ENCODE results near the gene TANGO2. TPM values are rescaled to one million over a fixed set of nuclear protein-coding genes. Genes with fewer than 3 reads are reported as not detected.

The TANGO2 gene
- total and polyA plus RNA-seq, 2 of the 8 experiments (the other 6 are each of a cell fraction or from before 2014, with no cell fraction given), result 10.1 to 18.4 TPM

GRCh38 chr22:20000246-20001081 lies 20.4 kb upstream of the TANGO2 start:
- Histone ChIP-seq H2BK15ac (ENCODE audit: low read length) (peak overlapping the region; percentile 88; the same call in 1 of the 2 replicates), H3K4me1 (replicated peaks in 1 of 4; ENCODE audit: control insufficient read depth in 3 of 4, insufficient read depth in 4 of 4, low read length in 3 of 4) (peaks cover 4 to 31% (median 18%) of the 10 kb centered on the region in 4 experiments), H3K9me3 (ENCODE audit: insufficient read depth in 2 of 2, low read depth in 1 of 2, low read length in 1 of 2) (no peaks in the 10 kb centered on the region), H3K23me2 (ENCODE audit: low read depth, low read length) (no peaks in the 10 kb centered on the region), H3K79me2 (ENCODE audit: control insufficient read depth in 1 of 2, insufficient read depth in 2 of 2, low read length in 2 of 2) (no peaks in the 10 kb centered on the region), H3K23ac (ENCODE audit: insufficient read length) (no peak overlapping the region), H3K36me3 (ENCODE audit: control insufficient read depth in 2 of 4, insufficient read depth in 4 of 4, low read length in 3 of 4) (no peaks in the 10 kb centered on the region), H3K4me2 (ENCODE audit: insufficient read depth in 1 of 2, low read depth in 2 of 2, low read length in 2 of 2) (peak overlapping the region in 1 of 2 experiments; percentile 39; a peak in 1 of 4 replicates), H4K8ac (ENCODE audit: extremely low read depth, insufficient read depth, low read length) (peak overlapping the region; percentile 23), H3K79me1 (ENCODE audit: low read depth, low read length) (peaks cover 3% of the 10 kb centered on the region), H3K56ac (replicated peaks; ENCODE audit: insufficient read length, low read depth, low read length) (no peak overlapping the region), H2BK5ac (ENCODE audit: low read depth, low read length) (peak overlapping the region; percentile 71; the same call in 1 of the 2 replicates), H3K18ac (ENCODE audit: extremely low read depth, low read length) (no peak overlapping the region), H2AFZ (ENCODE audit: low read length) (no peak overlapping the region), H3K4me3 (ENCODE audit: extremely low read depth in 1 of 4, insufficient read depth in 2 of 4, low read depth in 3 of 4, low read length in 4 of 4) (no peak overlapping the region), H4K5ac (ENCODE audit: insufficient read length, low read depth, low read length) (no peak overlapping the region), H2BK120ac (replicated peaks; ENCODE audit: low read depth, low read length) (no peak overlapping the region), H2BK20ac (ENCODE audit: low read length) (no peak overlapping the region), H3K9ac (replicated peaks in 1 of 4; ENCODE audit: extremely low read depth in 1 of 4, low read depth in 3 of 4, low read length in 3 of 4) (no peak overlapping the region), H3K4ac (replicated peaks; ENCODE audit: insufficient read length, low read depth, low read length) (no peak overlapping the region), H3K27me3 (replicated peaks in 1 of 4; ENCODE audit: control insufficient read depth in 3 of 4, extremely low read depth in 1 of 4, insufficient read depth in 3 of 4, low read length in 3 of 4) (no peaks in the 10 kb centered on the region), H3K27ac (ENCODE audit: low read depth, low read length) (no peak overlapping the region), H2BK12ac (ENCODE audit: low read depth, low read length) (peak overlapping the region; percentile 60; the same call in 1 of the 2 replicates), H3K14ac (ENCODE audit: insufficient read length) (no peak overlapping the region), H4K20me1 (replicated peaks in 1 of 2; ENCODE audit: control insufficient read depth in 1 of 2, insufficient read depth in 2 of 2, low read length in 2 of 2) (peaks cover 0 to 2% of the 10 kb centered on the region in 2 experiments), H4K91ac (replicated peaks; ENCODE audit: insufficient read length, low read length) (peak overlapping the region; percentile 69), H2AK5ac (ENCODE audit: low read depth, low read length) (peak overlapping the region; percentile 79; the same call in 1 of the 2 replicates)
- 86% methylated on average over 14 of the region's 14 CpGs; no CpG with 5 or more reads in 1 of the 2 experiments for WGBS, 2 experiments (ENCODE audit: extremely low coverage in 1 of 2, insufficient coverage in 1 of 2, insufficient read length in 1 of 2, insufficient replicate concordance in 2 of 2, low coverage in 1 of 2, low lambda C conversion rate in 2 of 2, missing lambda C conversion rate in 1 of 2)
- no peak for DNase-seq (ENCODE audit: low read depth in 1 of 2, low spot score in 2 of 2)
- ChIA-PET POLR2A (ENCODE audit: partially characterized antibody) (no interaction called here), CTCF (ENCODE audit: partially characterized antibody) (interaction anchor here (1.2 to 1.5 kb wide), 4 partner anchors 13 to 34 kb away, joined by 4 to 6 read pairs (median 6); no protein-coding TSS in a partner anchor)
- no peak for FAIRE-seq
- TF ChIP-seq HDAC2 (IDR thresholded peaks at IDR 0.05; ENCODE audit: borderline replicate concordance in 1 of 2, low read depth in 2 of 2, low read length in 2 of 2) (no peak), KDM5A (IDR thresholded peaks at IDR 0.05; ENCODE audit: low read length) (no peak)

Data from H1 (cell line).